Fibroblast of peridontal ligament (primary cell): ENCODE results near the gene CCDC34.

Experiments
- DNase-seq: peaks from one replicate; pipeline ENCODE4 v3.0.0-alpha.2; 2010; ENCODE audit errors: extremely low read depth

Gene CCDC34

GRCh38 chr11:27290261-27291050 is 72.6 kb downstream of the CCDC34 start:
- DNase-seq, result peak; percentile 43
